ENCODE results near the gene GPR83. TPM values are rescaled to one million over a fixed set of nuclear protein-coding genes. Genes with fewer than 3 reads are reported as not detected.

Gene GPR83
- total RNA-seq, 1 donor from 2014 or later, result not detected

DNA sequence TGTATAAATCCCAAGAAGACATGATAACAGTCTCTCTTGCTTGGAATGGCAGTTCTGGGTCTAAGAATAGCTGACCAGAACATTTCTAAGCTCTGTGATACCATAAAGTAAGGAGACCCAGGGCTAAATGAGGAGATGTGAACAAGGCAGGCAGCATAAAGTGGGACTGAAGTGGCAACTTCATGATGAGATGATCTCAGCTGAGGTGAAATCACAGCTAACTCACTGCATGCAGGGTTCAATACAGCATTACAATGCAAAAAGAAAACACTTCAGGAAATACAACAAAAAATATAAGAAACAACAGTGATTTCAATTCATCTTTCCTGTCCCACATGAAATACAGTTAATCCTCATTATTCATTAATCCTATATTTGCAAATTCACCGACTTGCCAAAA, 47.8 kb upstream of the GPR83 start:
- TF ChIP-seq EZH2phosphoT487 (IDR thresholded peaks at IDR 0.05) (no peak), EZH2 (IDR thresholded peaks at IDR 0.05) (no peak)
- TF ChIP-seq, protein P1, sequence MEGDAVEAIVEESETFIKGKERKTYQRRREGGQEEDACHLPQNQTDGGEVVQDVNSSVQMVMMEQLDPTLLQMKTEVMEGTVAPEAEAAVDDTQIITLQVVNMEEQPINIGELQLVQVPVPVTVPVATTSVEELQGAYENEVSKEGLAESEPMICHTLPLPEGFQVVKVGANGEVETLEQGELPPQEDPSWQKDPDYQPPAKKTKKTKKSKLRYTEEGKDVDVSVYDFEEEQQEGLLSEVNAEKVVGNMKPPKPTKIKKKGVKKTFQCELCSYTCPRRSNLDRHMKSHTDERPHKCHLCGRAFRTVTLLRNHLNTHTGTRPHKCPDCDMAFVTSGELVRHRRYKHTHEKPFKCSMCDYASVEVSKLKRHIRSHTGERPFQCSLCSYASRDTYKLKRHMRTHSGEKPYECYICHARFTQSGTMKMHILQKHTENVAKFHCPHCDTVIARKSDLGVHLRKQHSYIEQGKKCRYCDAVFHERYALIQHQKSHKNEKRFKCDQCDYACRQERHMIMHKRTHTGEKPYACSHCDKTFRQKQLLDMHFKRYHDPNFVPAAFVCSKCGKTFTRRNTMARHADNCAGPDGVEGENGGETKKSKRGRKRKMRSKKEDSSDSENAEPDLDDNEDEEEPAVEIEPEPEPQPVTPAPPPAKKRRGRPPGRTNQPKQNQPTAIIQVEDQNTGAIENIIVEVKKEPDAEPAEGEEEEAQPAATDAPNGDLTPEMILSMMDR (IDR thresholded peaks at IDR 0.05), result no peak
- H3K79me2 ChIP-seq (ENCODE audit: low read depth), result no peaks in the 10 kb centered on the region
- no peak overlapping the region for H3K4me2 ChIP-seq
- Mint-ChIP-seq H3K4me3 (no peak overlapping the region), H3K4me1 (no peaks in the 10 kb centered on the region), H3K27me3 (ENCODE audit: insufficient read depth, low read depth) (no peaks in the 10 kb centered on the region), H3K9me3 (no peaks in the 10 kb centered on the region), H3K36me3 (peaks cover 7% of the 10 kb centered on the region), H3K27ac (no peak overlapping the region)
- no peaks in the 10 kb centered on the region for H4K20me1 ChIP-seq (ENCODE audit: low read depth)
- H3F3A ChIP-seq (ENCODE audit: low read depth), result no peaks in the 10 kb centered on the region
- no peak overlapping the region for H3K4me3 ChIP-seq
- H3K9ac ChIP-seq, result no peak overlapping the region
- peaks cover 5% of the 10 kb centered on the region for H3K36me3 ChIP-seq
- no peak overlapping the region for H3K27ac ChIP-seq
- no peaks in the 10 kb centered on the region for H3K4me1 ChIP-seq
- no peak overlapping the region for H2AFZ ChIP-seq (replicated peaks)
- H3K9me3 ChIP-seq (ENCODE audit: low read depth), result no peaks in the 10 kb centered on the region
- no peaks in the 10 kb centered on the region for H3K27me3 ChIP-seq
- no peak for DNase-seq (ENCODE audit: low spot score)

DNA sequence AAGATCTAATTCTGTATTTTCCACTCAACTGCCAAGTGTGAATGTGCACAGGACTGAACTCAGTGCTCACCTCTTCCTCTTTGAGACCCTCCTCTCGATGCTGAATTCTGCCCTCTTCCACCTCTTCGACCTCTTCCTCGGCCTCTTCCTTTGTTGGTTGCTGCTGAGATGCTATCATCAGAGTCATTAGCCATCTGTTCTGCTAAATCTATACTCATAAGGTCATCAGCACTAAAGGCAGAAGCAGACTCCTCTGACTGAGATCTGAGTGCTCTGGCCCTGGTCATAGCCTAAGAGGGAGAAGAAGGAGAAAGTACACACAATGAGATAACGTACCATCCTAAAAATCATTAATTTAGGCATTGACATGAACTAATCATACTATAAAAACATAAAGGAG, 45.9 kb upstream of the GPR83 start:
- H3K4me3 ChIP-seq, result no peak overlapping the region
- no peak overlapping the region for H2AFZ ChIP-seq (replicated peaks)
- H3K4me2 ChIP-seq, result no peak overlapping the region
- peaks cover 6% of the 10 kb centered on the region for H3K4me1 ChIP-seq
- H3K27me3 ChIP-seq, result no peaks in the 10 kb centered on the region
- Mint-ChIP-seq H3K27me3 (ENCODE audit: insufficient read depth, low read depth) (no peaks in the 10 kb centered on the region), H3K9me3 (no peaks in the 10 kb centered on the region), H3K27ac (no peak overlapping the region), H3K36me3 (peaks cover 5% of the 10 kb centered on the region), H3K4me3 (no peak overlapping the region), H3K4me1 (peaks cover 7% of the 10 kb centered on the region)
- no peak overlapping the region for H3K27ac ChIP-seq
- DNase-seq (ENCODE audit: low spot score), result no peak
- H3F3A ChIP-seq (ENCODE audit: low read depth), result no peaks in the 10 kb centered on the region
- no peaks in the 10 kb centered on the region for H4K20me1 ChIP-seq (ENCODE audit: low read depth)
- no peaks in the 10 kb centered on the region for H3K79me2 ChIP-seq (ENCODE audit: low read depth)
- TF ChIP-seq, protein P1 (IDR thresholded peaks at IDR 0.05), result no peak
- TF ChIP-seq EZH2phosphoT487 (IDR thresholded peaks at IDR 0.05) (no peak), EZH2 (IDR thresholded peaks at IDR 0.05) (no peak)
- no peaks in the 10 kb centered on the region for H3K9me3 ChIP-seq (ENCODE audit: low read depth)
- peaks cover 5% of the 10 kb centered on the region for H3K36me3 ChIP-seq
- no peak overlapping the region for H3K9ac ChIP-seq

GRCh38 chr11:94445641-94446040, 44.4 kb upstream of the GPR83 start:
- no peak overlapping the region for H3K27ac Mint-ChIP-seq
- no peaks in the 10 kb centered on the region for H3K79me2 ChIP-seq (ENCODE audit: low read depth)
- no peak for DNase-seq (ENCODE audit: low spot score)
- H4K20me1 ChIP-seq (ENCODE audit: low read depth), result no peaks in the 10 kb centered on the region
- H3K4me3 Mint-ChIP-seq, result no peak overlapping the region
- H3K4me2 ChIP-seq, result no peak overlapping the region
- H3K9me3 ChIP-seq (ENCODE audit: low read depth), result no peaks in the 10 kb centered on the region
- H3K4me1 Mint-ChIP-seq, result peaks cover 7% of the 10 kb centered on the region
- no peaks in the 10 kb centered on the region for H3K27me3 Mint-ChIP-seq (ENCODE audit: insufficient read depth, low read depth)
- no peak overlapping the region for H3K9ac ChIP-seq
- no peak overlapping the region for H3K27ac ChIP-seq
- no peak for TF ChIP-seq EZH2phosphoT487 (IDR thresholded peaks at IDR 0.05)
- TF ChIP-seq, protein P1 (IDR thresholded peaks at IDR 0.05), result no peak
- no peak for TF ChIP-seq EZH2 (IDR thresholded peaks at IDR 0.05)
- peaks cover 5% of the 10 kb centered on the region for H3K36me3 ChIP-seq
- peaks cover 6% of the 10 kb centered on the region for H3K4me1 ChIP-seq
- no peak overlapping the region for H2AFZ ChIP-seq (replicated peaks)
- H3K36me3 Mint-ChIP-seq, result peaks cover 5% of the 10 kb centered on the region
- H3K27me3 ChIP-seq, result no peaks in the 10 kb centered on the region
- H3K4me3 ChIP-seq, result no peak overlapping the region
- H3K9me3 Mint-ChIP-seq, result no peaks in the 10 kb centered on the region
- H3F3A ChIP-seq (ENCODE audit: low read depth), result no peaks in the 10 kb centered on the region

Data from neural progenitor cell (in vitro differentiated cells).